NCI-H446 (cell line): Measurements from ENCODE around the gene PPME1.

ENCODE experiments used
- DNase-seq, 2 experiments: peaks; one replicate each; lab custom pipeline; 2025; lab: John Stamatoyannopoulos, UW

Gene PPME1

DNA sequence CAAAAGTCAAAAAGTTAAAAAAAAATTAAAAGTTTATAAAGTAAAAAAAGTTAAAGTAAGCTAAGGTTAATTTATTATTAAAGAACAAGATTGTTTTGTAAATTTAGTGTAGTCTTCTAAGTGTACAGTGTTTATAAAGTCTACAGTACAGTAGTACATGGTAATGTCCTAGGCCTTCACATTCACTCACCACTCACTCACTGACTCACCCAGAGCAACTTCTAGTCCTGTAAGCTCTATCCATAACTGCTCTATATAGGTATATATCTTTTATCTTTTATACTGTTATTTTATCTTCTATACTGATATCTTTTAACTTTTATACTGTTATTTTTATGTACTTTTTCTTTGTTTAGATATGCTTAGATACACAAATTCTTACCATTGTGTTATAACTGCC, 11.4 kb upstream of the PPME1 start:
- DNase-seq: no peak

GRCh38 chr11:74162681-74163467, 8.2 kb upstream of the PPME1 start:
- no peak for DNase-seq

DNA sequence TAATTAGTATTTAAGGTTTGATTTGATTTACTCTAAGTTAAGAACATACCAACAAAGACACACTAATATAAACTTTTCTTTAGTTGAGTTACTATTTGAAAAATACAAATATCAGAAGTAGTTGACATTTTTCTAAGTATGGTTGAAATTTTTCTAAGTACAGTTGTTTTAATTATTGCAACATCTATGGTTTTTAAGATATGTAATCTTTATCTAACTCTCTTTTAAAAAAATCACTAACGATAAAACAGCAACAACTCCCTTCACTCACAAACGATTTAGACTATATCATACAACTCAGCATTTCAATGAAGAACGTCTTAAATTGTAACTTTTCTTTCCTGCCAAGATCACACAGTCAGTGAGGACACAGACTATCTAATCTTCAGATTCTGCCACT, 2.3 kb upstream of the PPME1 start:
- DNase-seq: no peak

DNA sequence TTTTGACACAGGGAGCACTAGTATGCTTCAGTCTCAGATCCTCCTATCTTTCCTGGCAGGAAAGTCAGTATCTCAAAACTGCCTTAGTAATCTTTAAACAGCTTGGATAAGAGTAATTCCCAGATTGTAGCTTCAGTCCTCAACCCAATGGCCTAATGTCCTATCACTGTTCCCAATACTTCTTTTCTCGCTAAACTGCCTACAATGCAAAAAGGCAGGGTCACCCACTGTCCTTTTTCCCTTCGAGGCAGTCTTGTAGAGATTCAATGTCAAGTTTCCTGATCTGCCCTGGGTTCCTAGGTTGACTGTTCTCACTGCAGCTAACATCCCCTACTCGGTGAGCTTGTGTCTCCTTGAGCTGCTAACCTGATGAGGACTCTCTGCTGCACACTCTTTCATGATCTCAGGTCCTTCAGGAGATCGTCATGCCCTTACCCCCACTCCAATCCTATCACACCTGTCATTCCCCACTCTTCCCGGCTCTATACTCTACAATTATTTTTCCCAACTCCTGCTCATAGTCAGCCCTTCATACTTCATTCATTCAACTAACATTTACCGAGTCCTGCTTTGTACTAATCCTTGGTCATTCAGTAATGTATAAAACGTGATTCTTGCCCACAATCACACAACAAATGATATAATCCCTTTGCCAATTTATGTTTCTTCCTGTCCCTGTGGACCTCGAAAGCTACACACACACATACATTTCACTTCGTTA, 1.2 kb upstream of the PPME1 start:
- no peak for DNase-seq

DNA sequence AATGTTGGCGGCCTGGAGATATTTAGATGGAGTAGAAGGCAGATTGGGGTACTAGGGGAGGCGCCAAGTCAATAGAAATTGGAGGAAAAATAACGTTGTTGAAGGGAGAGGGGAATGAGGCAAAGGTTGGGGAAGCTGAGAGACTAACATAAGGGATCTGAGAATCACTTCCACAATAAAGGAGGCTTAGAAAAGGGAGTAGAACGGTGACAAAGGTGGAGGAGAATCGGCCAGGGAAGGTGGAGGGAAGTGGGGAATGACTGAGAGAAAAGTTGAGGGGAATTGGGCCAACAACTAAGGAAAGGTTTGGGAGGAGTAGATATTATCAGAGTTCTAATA, 510 bp downstream of the PPME1 start:
- no peak for DNase-seq

DNA sequence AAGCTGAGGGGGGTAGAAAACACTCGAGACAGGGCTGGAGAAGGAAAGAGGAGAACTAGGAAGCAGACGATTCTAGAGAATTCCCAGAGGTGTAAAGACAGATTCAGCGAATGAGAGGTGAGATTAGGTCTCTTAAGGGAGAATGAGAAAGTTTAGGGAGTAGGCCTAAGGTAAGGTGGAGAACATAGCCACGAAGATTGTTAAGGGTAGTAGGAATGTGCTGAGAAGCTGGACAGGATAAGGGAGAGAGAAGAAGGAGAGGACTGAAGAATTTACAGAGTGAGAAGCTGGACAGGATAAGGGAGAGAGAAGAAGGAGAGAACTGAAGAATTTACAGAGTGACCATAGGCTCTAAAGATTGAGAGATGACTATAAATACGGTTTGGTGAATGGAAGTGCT, 908 bp downstream of the PPME1 start:
- no peak for DNase-seq

DNA sequence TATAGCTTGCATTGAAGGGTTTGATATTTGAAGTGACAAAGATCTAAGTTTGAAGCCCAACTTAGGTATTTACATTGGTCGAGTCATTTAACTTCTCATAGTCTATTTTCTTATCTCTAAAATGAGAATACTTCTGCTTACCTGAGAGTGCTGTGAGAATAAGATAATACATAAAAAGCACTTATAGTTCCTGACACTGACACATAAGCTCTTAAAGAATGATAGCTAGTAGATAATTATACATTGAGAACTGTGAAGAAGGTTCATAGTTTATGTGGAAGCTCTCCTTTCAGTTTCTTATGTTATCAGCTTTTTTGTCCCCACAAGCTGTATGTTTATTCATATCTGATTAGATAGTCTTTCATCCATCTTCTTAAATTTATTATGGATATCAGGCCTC, 4.8 kb downstream of the PPME1 start:
- no peak for DNase-seq

GRCh38 chr11:74179234-74180052, 8.4 kb downstream of the PPME1 start:
- peak in 1 of 2 experiments; percentile 11 for DNase-seq

- DNase-seq: no peak
These were observed 11.5 kb downstream of the PPME1 start for GRCh38 chr11:74182635-74183034.

DNA sequence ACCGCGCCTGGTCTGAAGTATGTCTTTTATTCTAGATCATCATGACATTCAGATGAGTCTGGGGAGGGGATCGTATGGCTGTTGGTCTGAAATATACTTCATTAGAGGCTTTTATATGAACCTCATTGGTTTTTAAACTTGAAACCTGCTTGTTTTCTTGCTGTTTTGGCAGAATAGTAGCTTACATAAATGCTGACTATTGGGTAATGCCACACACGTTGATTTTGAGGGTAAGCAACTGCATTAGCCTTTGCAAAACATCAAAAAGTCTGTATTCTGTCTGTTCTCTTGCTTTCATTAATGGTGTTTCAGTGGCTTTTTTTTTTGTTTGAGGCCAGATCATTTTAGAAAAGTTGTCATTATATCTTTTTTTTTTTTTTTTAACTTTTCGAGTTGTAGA, 14.2 kb downstream of the PPME1 start:
- no peak for DNase-seq

DNA sequence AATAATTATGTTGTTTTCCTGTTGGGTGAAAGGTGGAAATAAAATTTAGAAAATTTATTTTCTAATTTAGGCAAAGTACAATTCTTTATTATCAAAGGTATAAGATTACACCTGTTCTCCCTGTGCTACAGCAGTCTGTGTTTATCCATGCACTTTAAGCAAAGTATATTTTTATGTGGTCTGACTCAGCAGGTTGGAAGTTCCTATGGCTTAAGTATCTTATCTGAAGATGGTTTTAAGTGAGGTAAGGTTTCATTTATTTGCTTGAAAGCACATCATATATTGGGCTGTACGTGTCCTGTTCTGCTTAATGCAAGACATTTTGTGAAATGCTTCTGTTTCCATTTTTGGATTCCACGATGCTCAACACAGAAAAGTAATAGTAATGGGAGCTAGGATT, 14.6 kb downstream of the PPME1 start:
- no peak for DNase-seq

DNA sequence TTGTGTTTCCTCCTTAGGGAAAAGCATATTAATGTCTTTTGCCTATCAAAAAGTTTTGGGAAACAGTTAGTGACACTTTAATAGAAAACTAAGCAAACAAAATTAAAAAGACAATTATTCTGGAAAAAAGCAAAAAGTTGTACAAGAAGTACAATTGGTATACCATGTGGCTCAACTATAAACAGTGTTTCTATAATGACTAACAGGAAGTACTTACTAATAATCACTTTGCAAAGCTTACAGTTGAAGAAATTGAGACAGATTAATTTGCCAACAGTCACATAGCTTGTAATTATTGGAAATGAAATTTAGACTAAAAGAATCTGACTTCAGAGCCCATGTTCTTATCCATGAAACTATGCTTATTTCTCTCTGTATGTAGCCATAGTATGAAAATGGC, 24.7 kb downstream of the PPME1 start:
- no peak for DNase-seq

DNA sequence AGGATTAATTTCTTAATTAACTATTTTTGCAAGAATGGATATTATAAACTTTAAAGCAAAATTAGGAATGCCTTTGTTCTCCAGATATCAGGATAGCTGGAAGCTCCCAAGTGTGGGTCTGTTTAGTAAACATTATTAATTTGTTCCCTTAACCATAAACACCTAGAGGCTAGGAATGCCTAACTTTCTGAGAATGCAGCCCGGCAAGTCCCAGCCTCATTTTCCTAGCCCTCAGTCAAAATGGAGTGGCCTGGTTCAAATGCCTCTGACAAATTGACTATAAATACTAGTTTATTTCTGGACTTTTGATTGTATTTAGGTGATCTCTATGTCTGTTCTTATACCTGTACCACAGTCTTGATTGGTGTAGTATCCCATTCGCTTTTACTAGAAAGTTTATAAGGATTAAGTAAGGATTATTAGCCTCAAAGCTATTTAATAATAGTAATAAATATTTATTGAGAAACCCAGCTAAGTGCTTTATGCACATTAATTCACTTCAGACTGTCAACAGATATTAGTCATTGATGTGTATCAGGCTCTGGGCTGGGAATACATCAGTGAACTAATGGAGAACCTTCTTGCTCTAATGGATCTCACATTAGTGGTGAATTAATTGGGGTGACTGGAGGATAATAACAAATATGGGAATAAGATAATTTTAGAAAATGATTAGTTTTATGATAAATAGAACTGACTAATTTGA, 25.8 kb downstream of the PPME1 start:
- DNase-seq: no peak

DNA sequence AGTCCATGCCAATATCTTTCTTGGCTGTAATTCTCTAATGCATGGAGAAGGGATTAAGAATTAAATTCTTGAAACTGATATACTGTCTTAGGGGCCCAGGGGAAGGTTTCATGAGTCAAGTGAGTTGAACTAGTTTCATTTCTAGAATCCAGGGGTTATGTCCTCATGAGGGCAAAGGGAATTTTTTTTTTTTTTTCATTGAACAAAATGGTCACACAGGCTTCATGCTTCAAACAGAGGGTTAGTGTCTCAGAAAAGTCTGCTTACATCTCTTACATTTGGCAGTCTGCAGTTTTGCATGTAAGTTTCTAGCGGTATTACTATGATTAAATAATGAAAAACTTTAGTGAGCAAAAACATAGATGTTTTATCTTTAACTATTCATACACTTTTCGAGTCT, 32.9 kb downstream of the PPME1 start:
- DNase-seq: no peak

DNA sequence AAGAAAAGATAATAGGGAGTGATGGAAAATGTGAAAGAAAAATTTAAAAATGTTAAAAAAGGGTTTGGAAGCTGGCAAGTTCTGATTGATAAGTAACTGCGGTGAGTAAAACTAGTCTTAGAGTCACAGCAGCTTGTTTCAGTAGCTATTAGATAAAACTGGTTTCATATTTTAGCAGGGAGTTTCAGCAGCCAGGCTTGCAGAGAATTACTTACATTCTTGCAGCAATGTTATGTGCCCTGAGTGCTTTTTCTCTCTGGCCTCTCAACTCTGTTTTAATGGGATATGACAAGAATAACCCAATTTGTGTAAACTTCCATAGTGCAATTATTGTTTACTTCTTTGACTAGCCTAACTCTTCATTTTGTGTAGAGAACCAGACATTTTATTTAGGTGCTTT, 33.6 kb downstream of the PPME1 start:
- DNase-seq: no peak

DNA sequence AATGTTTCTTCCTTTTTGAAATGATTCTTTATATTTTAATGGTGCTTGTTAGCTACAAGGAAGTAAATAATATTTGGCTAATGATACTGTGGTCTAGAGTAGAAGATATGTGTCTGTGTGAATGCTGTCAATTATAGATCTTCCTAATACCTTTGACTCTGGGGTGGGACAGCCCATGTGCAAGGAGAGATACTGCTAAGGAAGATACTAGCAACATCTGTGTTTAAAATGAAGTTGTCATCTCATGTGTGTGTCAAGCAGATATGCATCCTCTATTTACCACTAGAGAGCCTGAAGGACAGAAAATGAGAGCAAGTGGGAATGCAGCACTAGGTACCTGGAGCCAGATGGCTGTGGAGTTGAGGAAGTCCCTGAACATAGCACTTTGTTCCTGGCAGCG, 34.1 kb downstream of the PPME1 start:
- DNase-seq: no peak

GRCh38 chr11:74206746-74207145, 35.7 kb downstream of the PPME1 start:
- no peak for DNase-seq

DNA sequence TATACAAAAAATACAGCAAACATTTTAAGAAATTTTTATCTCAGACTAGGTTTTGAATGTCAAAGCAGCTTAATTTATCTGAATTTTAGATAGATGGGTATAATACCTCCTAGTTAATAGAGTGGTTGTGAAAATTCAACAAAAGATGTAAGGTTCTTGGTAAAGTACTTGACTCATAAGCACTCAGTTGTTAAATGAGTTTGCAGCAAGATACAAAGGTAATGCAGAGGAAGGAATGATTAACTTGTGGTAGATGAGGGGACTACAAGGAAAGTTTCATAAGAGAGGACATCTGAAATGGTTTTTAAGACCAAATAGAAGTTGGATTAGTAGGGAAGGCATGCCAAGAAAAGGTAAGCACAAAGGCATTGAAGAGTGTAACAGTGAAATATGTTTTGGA, 37.4 kb downstream of the PPME1 start:
- no peak for DNase-seq

DNA sequence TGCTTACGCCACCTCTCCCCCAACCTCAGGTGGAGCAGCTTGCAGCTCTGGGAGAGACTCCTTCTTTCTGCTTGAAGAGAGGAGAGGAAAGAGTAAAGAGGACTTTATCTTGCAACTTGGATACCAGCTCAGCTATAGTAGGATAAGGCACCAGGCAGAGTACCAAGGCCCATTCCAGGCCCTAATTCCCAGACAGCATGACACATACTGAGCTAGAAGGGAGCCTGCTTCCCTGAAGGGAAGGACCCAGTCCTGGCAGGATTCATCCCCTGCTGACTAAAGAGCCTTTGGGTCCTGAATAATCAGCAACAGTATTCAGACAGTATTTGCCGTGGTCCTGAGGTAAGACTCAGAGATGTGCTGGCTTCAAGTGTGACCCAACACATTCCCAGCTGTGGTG, 41.4 kb downstream of the PPME1 start:
- no peak for DNase-seq

DNA sequence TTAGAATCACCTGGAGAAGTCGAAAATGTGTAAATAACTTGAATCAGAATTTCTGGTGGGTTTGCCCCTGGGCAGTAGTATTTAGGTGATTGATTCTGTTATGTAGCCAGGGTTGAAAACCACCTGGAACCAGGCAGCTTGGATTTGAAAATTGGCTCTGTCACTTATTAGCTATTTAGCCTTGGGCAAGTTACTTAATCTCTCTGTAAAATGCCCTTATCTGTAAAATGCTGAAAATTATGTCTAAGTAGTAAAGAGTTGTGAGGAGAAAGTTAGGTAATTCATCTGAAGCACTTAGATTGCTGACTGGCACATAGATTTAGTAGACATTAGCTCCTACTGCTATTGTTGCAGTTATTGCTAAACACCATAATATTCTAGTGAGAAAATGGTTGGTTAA, 49.3 kb downstream of the PPME1 start:
- no peak for DNase-seq

DNA sequence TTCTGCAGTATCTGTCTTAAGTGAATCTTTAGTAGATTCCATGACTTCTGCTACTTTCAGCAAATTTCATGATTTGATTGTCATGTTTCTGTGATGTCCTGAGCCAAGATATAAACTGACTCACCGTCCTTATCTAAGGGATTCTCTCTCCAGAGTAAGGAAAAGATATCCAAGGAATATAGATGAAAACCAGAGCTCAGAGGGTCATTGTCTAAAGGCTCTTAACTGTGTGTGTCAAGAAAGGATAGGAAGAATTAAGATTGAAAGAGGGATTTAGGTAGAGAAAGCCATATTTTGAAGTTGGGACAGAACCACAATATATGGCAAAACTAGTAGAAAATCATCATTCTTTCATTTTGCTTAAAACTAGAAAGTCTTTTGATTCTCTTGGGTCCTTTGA, 50.7 kb downstream of the PPME1 start:
- no peak for DNase-seq

GRCh38 chr11:74225565-74225964, 54.5 kb downstream of the PPME1 start:
- no peak for DNase-seq
